Measurements from ENCODE around the gene CREB3L2.

DNA sequence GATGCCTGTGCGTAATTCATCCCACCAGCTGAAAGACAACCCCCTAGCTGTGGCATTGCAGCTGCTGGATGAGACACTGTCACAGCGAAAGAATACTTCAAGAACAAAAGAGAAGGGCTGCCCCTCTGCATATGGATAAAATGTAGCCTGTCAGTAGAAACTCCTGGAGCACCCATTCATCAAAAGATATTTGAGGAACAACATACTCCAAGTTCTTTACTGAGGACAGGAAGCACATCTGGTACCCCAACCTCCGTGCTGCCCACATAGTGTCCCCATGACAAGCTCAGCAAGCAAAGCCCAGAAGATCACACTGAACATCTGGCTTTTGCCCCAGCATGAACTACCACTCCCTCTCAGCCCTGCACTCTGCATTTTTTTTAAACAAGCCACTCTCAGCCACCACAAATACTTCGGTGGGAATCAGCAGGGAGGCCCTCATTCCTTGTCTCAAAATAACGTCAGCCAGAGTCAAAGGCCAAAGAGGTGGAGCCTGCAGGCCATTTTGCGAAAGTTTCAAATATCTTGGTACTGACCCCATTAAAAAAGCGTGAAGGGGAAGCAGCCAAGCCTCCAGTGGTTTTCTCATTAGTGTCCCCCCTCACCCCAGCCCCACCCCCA is 1.7 kb downstream of the CREB3L2 start:
- TF ChIP-seq, protein P1, sequence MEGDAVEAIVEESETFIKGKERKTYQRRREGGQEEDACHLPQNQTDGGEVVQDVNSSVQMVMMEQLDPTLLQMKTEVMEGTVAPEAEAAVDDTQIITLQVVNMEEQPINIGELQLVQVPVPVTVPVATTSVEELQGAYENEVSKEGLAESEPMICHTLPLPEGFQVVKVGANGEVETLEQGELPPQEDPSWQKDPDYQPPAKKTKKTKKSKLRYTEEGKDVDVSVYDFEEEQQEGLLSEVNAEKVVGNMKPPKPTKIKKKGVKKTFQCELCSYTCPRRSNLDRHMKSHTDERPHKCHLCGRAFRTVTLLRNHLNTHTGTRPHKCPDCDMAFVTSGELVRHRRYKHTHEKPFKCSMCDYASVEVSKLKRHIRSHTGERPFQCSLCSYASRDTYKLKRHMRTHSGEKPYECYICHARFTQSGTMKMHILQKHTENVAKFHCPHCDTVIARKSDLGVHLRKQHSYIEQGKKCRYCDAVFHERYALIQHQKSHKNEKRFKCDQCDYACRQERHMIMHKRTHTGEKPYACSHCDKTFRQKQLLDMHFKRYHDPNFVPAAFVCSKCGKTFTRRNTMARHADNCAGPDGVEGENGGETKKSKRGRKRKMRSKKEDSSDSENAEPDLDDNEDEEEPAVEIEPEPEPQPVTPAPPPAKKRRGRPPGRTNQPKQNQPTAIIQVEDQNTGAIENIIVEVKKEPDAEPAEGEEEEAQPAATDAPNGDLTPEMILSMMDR (IDR thresholded peaks at IDR 0.05), result no peak
- TF ChIP-seq EP300 (IDR thresholded peaks at IDR 0.05) (no peak), POLR2A (IDR thresholded peaks at IDR 0.05) (no peak)

Data from ovary (tissue), 3 donors.